Right ventricle myocardium superior (tissue), 1 donor: Measurements from ENCODE around the gene CTXND1. TPM values are rescaled to one million over a fixed set of nuclear protein-coding genes. Genes with fewer than 3 reads are reported as not detected.
"Not testable (repeated sequence)": the region's sequence is repeated elsewhere in the genome, so short reads cannot be mapped to it uniquely, and the experiment has no call there.

Source experiments
- ATAC-seq: fragments of 200-7000 bp; cut with Tn5 transposase; one replicate; pipeline ENCODE4 v1.9.1; 2020; ENCODE audit warnings: mild to moderate bottlenecking; ENCODE audit not compliant: poor library complexity
- DNase-seq: peaks from one replicate; pipeline ENCODE4 v3.0.0-alpha.2; 2020
- intact Hi-C: fragments of 100-400 bp; cut with DNase I; formaldehyde crosslinking; loops from one replicate; pipeline ENCODE4 v1.11.2; 2022
- long read RNA-seq: library from polyadenylated mRNA; unstranded; transcript quantifications from one replicate; pipeline ENCODE4 v2.0.0, GENCODE V29; 2021
- total RNA-seq: library from RNA; stranded (reverse); fragmentation: NEBNext Ultra II Directional; extraction: Animal tissue kit (Norgen Biotek cat#: 25700); gene quantifications from one replicate; pipeline ENCODE4 v1.2.1, GENCODE V29; 2021
- donor health status: DM: no; HTN: yes; CAD: no; lungs with severe emphysema.

The CTXND1 gene
- total RNA-seq, result 0.94 TPM
- long read RNA-seq, full-length matches to known transcripts, result 1 of 4 reads
- long read RNA-seq, partial matches to known transcripts, result 0 of 4 reads
- long read RNA-seq, other reads (novel, unspliced or antisense), result 3 of 4 reads

GRCh38 chr15:80252121-80252518, at the start of gene CTXND1:
TSS of gene CTXND1 (minus strand) at chr15:80252213. CDS start at chr15:80201949, 50,264 bp downstream.
- intact Hi-C loops, result no loop called here
- DNase-seq (no peak), ATAC-seq (no peak)

- no peak for ATAC-seq
- DNase-seq, result no peak
- intact Hi-C loops, result no loop called here
These were observed 49.5 kb upstream of the CTXND1 start for GRCh38 chr15:80301472-80301871.

DNA sequence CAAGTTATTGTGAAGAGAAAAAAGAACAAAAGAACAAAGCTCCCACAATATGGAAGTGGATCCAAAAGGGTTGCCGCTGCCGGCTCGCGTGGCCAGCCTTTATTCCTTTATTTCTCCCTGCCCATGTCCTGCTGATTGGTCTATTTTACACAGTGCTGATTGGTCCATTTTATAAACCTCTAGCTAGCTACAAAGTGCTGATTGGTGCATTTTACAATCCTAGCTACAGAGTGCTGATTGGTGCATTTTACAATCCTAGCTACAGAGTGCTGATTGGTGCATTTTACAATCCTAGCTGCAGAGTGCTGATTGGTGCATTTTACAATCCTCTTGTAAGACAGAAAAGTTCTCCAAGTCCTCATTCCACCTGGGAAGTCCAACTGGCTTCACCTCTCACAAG, 43.8 kb upstream of the CTXND1 start:
- intact Hi-C loops, ATAC-seq: not testable (repeated sequence)

DNA sequence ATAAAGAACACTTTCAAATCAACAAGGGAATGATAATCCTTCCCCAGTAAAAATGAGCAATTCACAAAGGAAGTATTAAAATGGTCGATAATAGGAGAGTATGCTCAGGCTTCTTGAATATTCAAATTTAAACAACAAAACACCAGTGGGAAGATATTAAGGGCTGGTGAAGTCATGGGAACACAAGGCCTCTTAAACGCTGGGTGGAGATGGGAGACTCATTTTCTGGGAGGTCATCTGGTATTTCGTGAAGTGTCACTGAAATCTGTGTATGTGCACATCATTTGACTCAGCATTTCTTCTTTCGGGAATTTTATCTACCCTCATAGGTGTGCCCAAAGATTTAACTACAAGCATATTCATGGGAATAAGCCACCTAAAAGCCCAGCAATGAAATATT, 40.1 kb upstream of the CTXND1 start:
- ATAC-seq (no peak), DNase-seq (no peak)
- intact Hi-C loops, result no loop called here

More for the DNA sequence above, 43.8 kb upstream of the CTXND1 start:
- not testable (repeated sequence) for DNase-seq

- ATAC-seq, intact Hi-C loops, DNase-seq: not testable (repeated sequence)
These were observed 38.9 kb upstream of the CTXND1 start for GRCh38 chr15:80290891-80291290.

DNA sequence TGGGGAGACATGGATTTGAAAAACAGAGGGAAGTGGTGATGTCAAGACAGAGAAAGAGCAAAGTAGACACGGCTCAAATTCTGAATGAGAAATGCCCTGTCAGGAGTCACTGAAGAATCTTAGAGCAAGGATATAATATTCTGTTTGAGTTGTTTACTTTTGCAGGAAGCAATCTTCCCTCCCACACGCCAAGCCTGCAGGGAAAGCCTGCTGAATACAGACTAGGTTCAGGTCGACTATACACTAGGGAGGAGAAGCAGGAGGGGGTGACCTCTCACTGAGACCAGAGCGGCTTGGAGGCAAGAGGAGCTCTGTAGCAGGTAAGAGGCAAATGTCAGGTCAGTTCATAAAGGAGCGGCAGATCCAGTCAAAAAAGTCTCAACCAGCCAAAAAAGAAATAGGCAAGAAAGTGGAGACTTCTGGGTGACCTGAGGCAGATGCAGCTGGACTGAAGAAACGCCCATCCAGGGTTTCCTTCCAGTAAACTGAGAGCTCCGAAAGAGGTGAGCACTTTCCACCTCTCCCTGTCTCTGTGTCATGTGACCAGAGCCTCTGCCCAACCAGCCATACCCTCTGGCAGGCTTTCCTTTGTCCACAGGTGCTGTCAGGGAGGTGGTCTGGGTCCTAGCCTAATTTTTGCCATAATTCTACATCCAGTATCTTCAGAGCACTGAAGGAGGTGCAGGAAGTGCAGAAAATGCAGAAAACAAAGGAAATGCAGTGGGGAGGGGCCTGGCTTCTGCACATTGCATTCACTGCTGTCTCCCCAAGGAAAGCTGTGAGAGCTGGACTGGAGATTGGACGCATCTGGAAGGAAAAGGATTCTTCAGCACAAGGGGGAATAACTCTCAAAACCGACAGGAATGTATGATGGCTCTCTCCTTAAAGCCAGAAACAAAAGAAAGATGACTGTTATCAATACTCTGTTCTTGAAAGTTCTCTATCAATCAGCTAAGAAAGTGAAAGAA, 37.8 kb upstream of the CTXND1 start:
- DNase-seq (no peak), ATAC-seq (no peak)
- intact Hi-C loops, result no loop called here

- peak; percentile 96 for ATAC-seq
- intact Hi-C loops, result no loop called here
- DNase-seq, result no peak
These were observed 36.1 kb upstream of the CTXND1 start for GRCh38 chr15:80288131-80288530.

GRCh38 chr15:80286055-80286454, 34.0 kb upstream of the CTXND1 start:
- intact Hi-C loops, result no loop called here
- ATAC-seq, result no peak
- DNase-seq, result no peak

DNA sequence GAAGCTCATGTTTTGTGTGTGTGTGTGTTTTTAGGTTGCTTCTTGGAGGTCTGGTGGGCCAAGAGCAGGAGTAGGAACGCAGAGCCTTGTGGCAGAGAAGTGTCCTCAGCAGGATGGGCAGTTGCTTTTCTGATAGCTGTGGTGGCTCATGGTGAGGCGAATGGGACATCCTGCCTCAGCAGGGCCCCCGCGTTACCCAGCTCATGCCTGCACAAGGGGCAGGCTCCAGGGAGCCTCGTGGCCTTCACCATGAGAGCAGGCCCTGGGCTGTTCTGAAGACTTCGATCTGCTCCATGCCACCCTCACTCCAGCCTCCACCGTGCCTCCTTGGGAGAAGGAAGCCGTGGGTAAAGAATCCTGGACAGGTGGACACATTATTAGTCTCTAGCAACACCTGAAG, 33.4 kb upstream of the CTXND1 start:
- intact Hi-C loops, result no loop called here
- DNase-seq (no peak), ATAC-seq (no peak)

- DNase-seq (no peak), ATAC-seq (no peak)
- intact Hi-C loops, result no loop called here
These were observed 31.5 kb upstream of the CTXND1 start for GRCh38 chr15:80283531-80283930.

DNA sequence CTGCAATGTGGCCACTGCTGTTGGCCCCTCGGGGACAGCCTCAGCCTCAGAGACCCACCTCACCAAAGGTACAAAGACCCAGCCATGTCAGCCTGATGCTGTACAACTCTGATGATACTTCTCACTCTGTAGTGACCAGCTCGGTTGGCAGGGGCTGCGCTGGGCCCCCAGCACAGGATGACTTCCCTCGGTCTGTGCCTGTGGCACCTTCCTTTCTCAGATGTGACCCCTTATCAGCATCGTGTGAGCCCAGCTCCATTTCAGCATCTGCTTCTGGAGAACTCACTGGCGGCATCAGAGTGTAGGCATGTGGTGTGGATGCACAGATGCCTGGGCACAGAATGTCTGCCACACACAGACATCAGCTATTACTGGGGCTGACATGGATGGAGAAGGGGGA, 25.1 kb upstream of the CTXND1 start:
- intact Hi-C loops, result no loop called here
- ATAC-seq, result no peak
- no peak for DNase-seq

DNA sequence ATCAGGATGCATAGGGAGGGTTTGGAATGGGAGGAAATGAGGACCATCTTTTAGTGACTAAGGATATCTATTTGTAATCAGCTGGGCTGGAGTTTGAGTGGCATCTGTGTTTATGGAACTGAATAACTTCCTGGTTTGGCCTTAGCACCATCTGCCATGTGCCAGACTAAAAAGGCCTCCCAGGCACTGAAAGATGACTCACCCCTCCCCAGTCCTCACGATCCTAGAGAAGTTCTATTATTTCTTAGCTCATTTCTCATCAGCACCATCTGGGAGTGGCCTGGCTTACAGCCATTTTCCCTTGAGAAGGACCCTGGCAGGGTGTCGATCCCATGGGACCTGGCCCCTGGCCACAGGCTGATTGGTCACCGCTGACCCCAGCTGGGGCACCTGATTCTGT, 23.9 kb upstream of the CTXND1 start:
- DNase-seq, result no peak
- ATAC-seq, result no peak
- intact Hi-C loops, result no loop called here

GRCh38 chr15:80274996-80275395, 23.0 kb upstream of the CTXND1 start:
- DNase-seq, result no peak
- ATAC-seq, result no peak
- intact Hi-C loops, result no loop called here

GRCh38 chr15:80274554-80274953, 22.5 kb upstream of the CTXND1 start:
- DNase-seq, result no peak
- no peak for ATAC-seq
- intact Hi-C loops, result no loop called here

- DNase-seq, result no peak
- no peak for ATAC-seq
- intact Hi-C loops, result no loop called here
These were observed 21.0 kb upstream of the CTXND1 start for GRCh38 chr15:80272987-80273386.

- no peak for ATAC-seq
- intact Hi-C loops, result no loop called here
- DNase-seq, result no peak
These were observed 18.5 kb upstream of the CTXND1 start for GRCh38 chr15:80270472-80270871.

GRCh38 chr15:80268101-80268500, 16.1 kb upstream of the CTXND1 start:
- ATAC-seq, result no peak
- intact Hi-C loops, result no loop called here
- no peak for DNase-seq

GRCh38 chr15:80267658-80268057, 15.6 kb upstream of the CTXND1 start:
- no peak for DNase-seq

GRCh38 chr15:80266745-80267144, 14.7 kb upstream of the CTXND1 start:
- ATAC-seq (no peak), DNase-seq (no peak)
- intact Hi-C loops, result no loop called here

More at GRCh38 chr15:80267658-80268057, 15.6 kb upstream of the CTXND1 start:
- intact Hi-C loops, result no loop called here
- no peak for ATAC-seq

DNA sequence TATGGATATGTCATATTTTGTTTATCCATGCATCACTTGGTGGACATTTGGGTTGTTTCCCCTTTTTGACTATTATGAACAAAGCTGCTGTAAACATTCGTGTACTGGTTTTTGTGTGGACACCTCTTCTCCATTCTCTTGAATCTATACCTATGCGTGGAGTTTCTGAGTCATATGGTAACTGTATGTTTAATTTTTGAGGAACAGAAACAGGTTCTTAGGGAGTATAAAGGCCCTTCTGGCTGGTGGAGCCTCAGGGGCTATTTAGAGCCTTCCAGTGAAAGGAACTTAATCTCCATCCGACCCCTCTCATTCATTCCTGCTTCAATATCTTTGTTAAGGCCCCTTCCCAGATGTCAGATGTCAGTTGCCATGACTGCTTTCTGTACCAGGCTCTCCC, 14.1 kb upstream of the CTXND1 start:
- ATAC-seq, result no peak
- DNase-seq, result no peak
- intact Hi-C loops, result no loop called here
